RWPE2 (cell line): ENCODE data around the gene CST5.
"Not testable (repeated sequence)": the region's sequence is repeated elsewhere in the genome, so short reads cannot be mapped to it uniquely, and the experiment has no call there.

Experiments used
- ATAC-seq: fragments of 200-7000 bp; cut with Tn5 transposase; 3 replicates; pipeline ENCODE4 v1.9.1; 2021; ENCODE audit warnings: low read depth
- DNase-seq: peaks from one replicate; pipeline ENCODE4 v3.0.0-alpha.2; 2020; ENCODE audit warnings: low spot score
- H3K27ac ChIP-seq: fragments of 450-650 bp; 2 replicates; pipeline ENCODE4 v1.5.1; 2017; ENCODE audit warnings: mild to moderate bottlenecking; ENCODE audit not compliant: poor library complexity, severe bottlenecking
- H3K27me3 ChIP-seq: fragments of 250-450 bp; sonication (Bioruptor Pico); 2 replicates; pipeline ENCODE4 v1.5.1; 2021; ENCODE audit warnings: mild to moderate bottlenecking, moderate library complexity; ENCODE audit not compliant: insufficient read depth, poor library complexity, severe bottlenecking
- H3K36me3 ChIP-seq: fragments of 250-450 bp; sonication (Bioruptor Pico); 2 replicates; pipeline ENCODE4 v1.5.1; 2020; ENCODE audit warnings: low read depth, mild to moderate bottlenecking, moderate library complexity
- H3K4me1 ChIP-seq: fragments of 250-450 bp; sonication (Bioruptor Pico); 2 replicates; pipeline ENCODE4 v1.5.1; 2021; ENCODE audit warnings: mild to moderate bottlenecking, moderate library complexity; ENCODE audit not compliant: insufficient read depth, poor library complexity, severe bottlenecking
- H3K4me3 ChIP-seq: fragments of 250-450 bp; sonication (Bioruptor Pico); 2 replicates; pipeline ENCODE4 v1.5.1; 2021; ENCODE audit warnings: mild to moderate bottlenecking, moderate library complexity; ENCODE audit not compliant: severe bottlenecking
- H3K9me3 ChIP-seq: fragments of 250-450 bp; sonication (Bioruptor Pico); 2 replicates; pipeline ENCODE4 v1.5.1; 2021; ENCODE audit warnings: mild to moderate bottlenecking, moderate library complexity; ENCODE audit not compliant: severe bottlenecking
- TF ChIP-seq, protein P1 (sequence below): fragments of 450-650 bp; IDR thresholded peaks from one replicate; pipeline ENCODE4 v1.5.1; 2017; ENCODE audit warnings: mild to moderate bottlenecking, moderate library complexity; ENCODE audit not compliant: poor library complexity, severe bottlenecking

CST5 gene

DNA sequence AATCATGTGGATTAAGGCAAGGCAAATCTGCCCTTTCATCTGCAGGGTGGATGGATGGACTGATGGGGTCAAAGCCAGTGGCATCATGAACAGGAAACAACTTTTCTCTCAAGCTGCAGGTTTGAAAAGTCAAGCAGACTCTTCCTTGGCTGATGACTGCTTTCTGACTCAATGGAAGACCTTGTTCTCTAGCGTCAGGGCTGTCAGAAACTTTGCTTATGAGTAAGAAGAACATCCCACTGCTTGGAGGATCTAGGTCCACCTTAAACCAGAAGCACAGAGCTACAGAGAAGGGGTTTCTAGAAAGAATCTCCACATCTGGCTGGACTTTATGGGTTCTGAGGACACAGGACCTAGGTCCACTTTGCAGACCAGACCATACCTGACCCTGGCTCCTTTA, 36.3 kb upstream of the CST5 start:
- Histone ChIP-seq H3K36me3 (no peaks in the 10 kb centered on the region), H3K4me3 (no peak overlapping the region), H3K27ac (no peak overlapping the region), H3K4me1 (no peaks in the 10 kb centered on the region), H3K27me3 (peaks cover 6% of the 10 kb centered on the region), H3K9me3 (no peaks in the 10 kb centered on the region)
- ATAC-seq (no peak), DNase-seq (no peak)
- TF ChIP-seq, protein P1, sequence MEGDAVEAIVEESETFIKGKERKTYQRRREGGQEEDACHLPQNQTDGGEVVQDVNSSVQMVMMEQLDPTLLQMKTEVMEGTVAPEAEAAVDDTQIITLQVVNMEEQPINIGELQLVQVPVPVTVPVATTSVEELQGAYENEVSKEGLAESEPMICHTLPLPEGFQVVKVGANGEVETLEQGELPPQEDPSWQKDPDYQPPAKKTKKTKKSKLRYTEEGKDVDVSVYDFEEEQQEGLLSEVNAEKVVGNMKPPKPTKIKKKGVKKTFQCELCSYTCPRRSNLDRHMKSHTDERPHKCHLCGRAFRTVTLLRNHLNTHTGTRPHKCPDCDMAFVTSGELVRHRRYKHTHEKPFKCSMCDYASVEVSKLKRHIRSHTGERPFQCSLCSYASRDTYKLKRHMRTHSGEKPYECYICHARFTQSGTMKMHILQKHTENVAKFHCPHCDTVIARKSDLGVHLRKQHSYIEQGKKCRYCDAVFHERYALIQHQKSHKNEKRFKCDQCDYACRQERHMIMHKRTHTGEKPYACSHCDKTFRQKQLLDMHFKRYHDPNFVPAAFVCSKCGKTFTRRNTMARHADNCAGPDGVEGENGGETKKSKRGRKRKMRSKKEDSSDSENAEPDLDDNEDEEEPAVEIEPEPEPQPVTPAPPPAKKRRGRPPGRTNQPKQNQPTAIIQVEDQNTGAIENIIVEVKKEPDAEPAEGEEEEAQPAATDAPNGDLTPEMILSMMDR = no peak

DNA sequence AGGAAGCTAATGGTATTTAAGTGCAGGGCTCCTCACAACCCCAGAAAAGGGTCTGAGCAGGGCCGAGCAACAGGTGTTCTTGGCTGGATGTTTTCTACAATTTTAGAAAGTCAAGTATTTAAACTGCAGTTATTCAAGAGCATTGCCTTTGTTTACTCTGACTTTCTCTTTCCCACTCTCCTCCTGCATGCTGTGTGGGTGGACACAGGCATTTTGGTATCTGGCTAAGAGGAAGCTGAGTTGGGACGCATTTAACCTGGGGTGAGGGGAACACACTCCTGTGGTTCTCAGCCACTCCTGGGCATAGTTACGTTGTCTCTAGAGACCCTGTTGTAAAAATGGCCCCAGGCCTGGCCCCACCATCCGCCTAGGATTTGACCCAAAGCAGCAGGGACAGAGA, 34.9 kb upstream of the CST5 start:
- ATAC-seq, H3K36me3 ChIP-seq, H3K9me3 ChIP-seq, H3K4me1 ChIP-seq, H3K27me3 ChIP-seq, DNase-seq, H3K4me3 ChIP-seq, H3K27ac ChIP-seq: not testable (repeated sequence)

DNA sequence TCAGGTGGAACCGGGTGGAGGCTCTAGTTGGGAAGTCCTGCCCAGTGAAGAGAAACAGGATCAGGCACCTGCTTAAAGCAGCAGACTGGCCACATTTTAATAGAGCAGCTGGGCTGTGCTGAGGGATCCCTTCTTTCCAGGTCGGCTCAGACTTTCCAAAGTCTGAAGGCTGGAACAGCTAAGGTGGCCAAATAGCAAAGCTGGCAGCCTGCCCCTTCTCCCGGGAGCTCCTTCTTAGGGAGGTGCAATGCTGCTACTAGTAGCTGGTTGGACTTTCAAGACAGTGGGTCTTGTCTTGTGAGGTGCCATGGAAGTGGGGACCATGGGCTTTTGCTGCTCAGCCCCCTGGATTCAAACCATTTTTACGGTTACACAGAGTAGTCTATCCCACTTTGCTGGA, 30.7 kb upstream of the CST5 start:
- Histone ChIP-seq H3K36me3 (no peaks in the 10 kb centered on the region), H3K27me3 (peaks cover 8% of the 10 kb centered on the region), H3K27ac (no peak overlapping the region), H3K4me3 (no peak overlapping the region), H3K4me1 (no peaks in the 10 kb centered on the region), H3K9me3 (no peaks in the 10 kb centered on the region)
- DNase-seq = no peak
- ATAC-seq = no peak
- TF ChIP-seq, protein P1 = no peak

DNA sequence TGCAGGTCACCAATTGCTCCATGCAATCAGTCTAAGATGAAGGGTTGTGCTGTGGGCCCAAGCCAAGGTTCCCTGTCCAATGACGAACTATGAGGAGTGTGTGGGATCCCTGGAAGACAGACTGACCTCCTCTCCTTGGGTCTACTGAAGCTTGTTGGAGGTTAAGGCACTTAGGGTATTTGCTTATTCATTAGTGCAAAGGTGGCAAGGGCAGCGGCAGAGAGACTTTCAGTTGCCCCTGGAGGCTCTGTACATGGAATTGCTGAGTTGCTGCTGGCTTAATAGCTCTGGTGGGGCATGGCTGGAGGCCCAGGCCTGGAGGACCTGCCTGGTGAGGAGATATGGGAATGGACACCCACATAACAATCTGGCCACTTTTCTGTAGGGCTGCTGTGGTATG, 29.8 kb upstream of the CST5 start:
- ATAC-seq (no peak), DNase-seq (no peak)
- Histone ChIP-seq H3K9me3 (no peaks in the 10 kb centered on the region), H3K4me3 (no peak overlapping the region), H3K4me1 (no peaks in the 10 kb centered on the region), H3K27ac (no peak overlapping the region), H3K36me3 (no peaks in the 10 kb centered on the region), H3K27me3 (peaks cover 8% of the 10 kb centered on the region)
- TF ChIP-seq, protein P1 = no peak

DNA sequence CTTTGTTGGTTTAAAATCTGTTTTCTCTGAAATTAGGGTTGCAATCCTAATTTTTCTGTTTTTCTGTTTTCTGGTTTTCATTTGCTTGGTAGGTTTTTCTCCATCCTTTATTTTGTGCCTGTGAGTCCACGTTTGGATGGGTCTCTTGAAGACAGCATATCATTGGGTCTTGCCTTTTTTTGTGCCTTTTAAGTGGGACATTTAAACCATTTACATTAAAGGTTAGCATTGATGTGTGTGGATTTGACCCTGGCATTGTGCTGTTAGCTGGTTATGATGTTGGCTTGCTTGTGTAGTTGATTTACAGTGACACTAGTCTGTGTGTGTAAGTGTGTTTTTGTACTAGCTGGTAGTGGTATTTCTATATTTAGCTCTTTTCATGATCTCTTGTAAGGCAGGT, 28.0 kb upstream of the CST5 start:
- H3K4me3 ChIP-seq = no peak overlapping the region
- DNase-seq = no peak
- no peaks in the 10 kb centered on the region for H3K9me3 ChIP-seq
- no peak for ATAC-seq
- peaks cover 6% of the 10 kb centered on the region for H3K27me3 ChIP-seq
- no peaks in the 10 kb centered on the region for H3K36me3 ChIP-seq
- TF ChIP-seq, protein P1 = no peak
- no peak overlapping the region for H3K27ac ChIP-seq
- no peaks in the 10 kb centered on the region for H3K4me1 ChIP-seq

DNA sequence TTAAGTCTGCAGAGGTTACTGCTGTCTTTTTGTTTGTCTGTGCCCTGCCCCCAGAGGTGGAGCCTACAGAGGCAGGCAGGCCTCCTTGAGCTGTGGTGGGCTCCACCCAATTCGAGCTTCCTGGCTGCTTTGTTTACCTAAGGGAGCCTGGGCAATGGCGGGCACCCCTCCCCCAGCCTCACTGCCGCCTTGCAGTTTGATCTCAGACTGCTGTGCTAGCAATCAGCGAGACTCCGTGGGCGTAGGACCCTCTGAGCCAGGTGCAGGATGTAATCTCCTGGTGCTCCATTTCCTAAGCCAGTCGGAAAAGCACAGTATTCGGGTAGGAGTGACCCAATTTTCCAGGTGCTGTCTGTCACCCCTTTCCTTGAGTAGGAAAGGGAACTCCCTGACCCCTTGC, 22.8 kb upstream of the CST5 start:
- DNase-seq, H3K27me3 ChIP-seq, H3K4me1 ChIP-seq, H3K36me3 ChIP-seq, H3K27ac ChIP-seq, H3K4me3 ChIP-seq, ATAC-seq, H3K9me3 ChIP-seq: not testable (repeated sequence)

DNA sequence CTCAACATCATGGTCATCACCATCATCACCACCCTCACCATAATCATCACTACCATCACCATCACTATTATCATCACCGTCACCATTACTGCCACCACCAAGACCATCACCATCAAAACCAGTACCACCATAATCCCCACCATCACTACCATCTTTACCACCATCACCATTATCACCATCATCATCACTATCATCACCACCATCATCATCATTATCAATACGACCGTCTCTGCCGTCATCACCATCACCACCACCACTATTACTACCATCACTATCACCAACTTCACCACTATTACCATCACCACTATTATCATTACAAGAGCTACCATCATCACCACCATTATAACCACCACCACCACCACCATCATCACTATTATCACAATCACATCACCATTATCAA, 11.3 kb upstream of the CST5 start:
- H3K27me3 ChIP-seq = peaks cover 10% of the 10 kb centered on the region
- H3K36me3 ChIP-seq, H3K4me3 ChIP-seq, H3K27ac ChIP-seq, ATAC-seq, H3K9me3 ChIP-seq, DNase-seq, H3K4me1 ChIP-seq: not testable (repeated sequence)
